GM12878 (cell line): ENCODE data around the gene CENPP.

Experiments used
- FOXM1 ChIP-seq: IDR thresholded peaks from 2 replicates; pipeline ENCODE4 v1.6.1; 2012; ENCODE audit warnings: low read depth, mild to moderate bottlenecking, inconsistent platforms, low read length, moderate library complexity
- SPI1 ChIP-seq: IDR thresholded peaks from 2 replicates; pipeline ENCODE4 v1.6.1; 2011; ENCODE audit warnings: low read depth, mild to moderate bottlenecking, low read length, moderate library complexity, borderline replicate concordance; ENCODE audit not compliant: insufficient read depth
- TBL1XR1 ChIP-seq: IDR thresholded peaks from 2 replicates; pipeline ENCODE4 v1.6.1; 2012; ENCODE audit warnings: low read depth, low read length, improper control_type of control experiment
- TF ChIP-seq, protein P1 (sequence below), 3 experiments: IDR thresholded peaks in 2 of 3; conservative IDR thresholded peaks in 1 of 3; 2 replicates each; pipeline ENCODE4 v1.5.1; 2011; ENCODE audit warnings: low read depth in 3 of 3, low read length in 3 of 3, mild to moderate bottlenecking in 3 of 3, control low read depth in 2 of 3, moderate library complexity in 2 of 3, inconsistent platforms in 1 of 3, mixed read lengths in 1 of 3; ENCODE audit not compliant: control insufficient read depth in 2 of 3, insufficient read depth in 1 of 3; ENCODE audit errors: extremely low read depth in 1 of 3
- TF ChIP-seq, protein P2 (sequence below): fragments of 450-650 bp; IDR thresholded peaks from 2 replicates; pipeline ENCODE4 v1.6.1; 2017; ENCODE audit warnings: mild to moderate bottlenecking

DNA sequence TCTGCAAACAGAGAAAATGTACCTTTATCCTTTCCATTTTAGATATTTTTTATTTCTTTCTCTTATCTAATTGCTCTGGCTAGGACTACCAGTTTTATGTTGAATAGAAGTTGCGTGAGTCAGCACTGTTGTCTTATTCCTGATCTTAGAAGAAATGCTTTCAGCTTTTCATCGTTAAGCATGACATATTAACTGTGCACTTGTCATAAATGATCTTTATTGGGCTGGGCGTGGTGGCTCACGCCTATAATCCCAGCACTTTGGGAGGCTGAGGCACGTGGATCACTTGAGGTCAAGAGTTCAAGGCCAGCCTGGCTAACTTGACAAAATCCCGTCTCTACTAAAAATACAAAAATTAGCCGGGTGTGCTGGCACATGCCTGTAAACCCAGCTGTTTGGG lies 218.2 kb downstream of the CENPP start:
- TF ChIP-seq, protein P1, sequence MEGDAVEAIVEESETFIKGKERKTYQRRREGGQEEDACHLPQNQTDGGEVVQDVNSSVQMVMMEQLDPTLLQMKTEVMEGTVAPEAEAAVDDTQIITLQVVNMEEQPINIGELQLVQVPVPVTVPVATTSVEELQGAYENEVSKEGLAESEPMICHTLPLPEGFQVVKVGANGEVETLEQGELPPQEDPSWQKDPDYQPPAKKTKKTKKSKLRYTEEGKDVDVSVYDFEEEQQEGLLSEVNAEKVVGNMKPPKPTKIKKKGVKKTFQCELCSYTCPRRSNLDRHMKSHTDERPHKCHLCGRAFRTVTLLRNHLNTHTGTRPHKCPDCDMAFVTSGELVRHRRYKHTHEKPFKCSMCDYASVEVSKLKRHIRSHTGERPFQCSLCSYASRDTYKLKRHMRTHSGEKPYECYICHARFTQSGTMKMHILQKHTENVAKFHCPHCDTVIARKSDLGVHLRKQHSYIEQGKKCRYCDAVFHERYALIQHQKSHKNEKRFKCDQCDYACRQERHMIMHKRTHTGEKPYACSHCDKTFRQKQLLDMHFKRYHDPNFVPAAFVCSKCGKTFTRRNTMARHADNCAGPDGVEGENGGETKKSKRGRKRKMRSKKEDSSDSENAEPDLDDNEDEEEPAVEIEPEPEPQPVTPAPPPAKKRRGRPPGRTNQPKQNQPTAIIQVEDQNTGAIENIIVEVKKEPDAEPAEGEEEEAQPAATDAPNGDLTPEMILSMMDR (IDR thresholded peaks at IDR 0.05 in 2 of 3, conservative IDR thresholded peaks at IDR 0.05 in 1 of 3; ENCODE audit: control insufficient read depth in 2 of 3, extremely low read depth in 1 of 3, insufficient read depth in 1 of 3, low read depth in 3 of 3, low read length in 3 of 3) = no peak
- TF ChIP-seq TBL1XR1 (no peak), SPI1 (no peak), FOXM1 (no peak)
- TF ChIP-seq, protein P2, sequence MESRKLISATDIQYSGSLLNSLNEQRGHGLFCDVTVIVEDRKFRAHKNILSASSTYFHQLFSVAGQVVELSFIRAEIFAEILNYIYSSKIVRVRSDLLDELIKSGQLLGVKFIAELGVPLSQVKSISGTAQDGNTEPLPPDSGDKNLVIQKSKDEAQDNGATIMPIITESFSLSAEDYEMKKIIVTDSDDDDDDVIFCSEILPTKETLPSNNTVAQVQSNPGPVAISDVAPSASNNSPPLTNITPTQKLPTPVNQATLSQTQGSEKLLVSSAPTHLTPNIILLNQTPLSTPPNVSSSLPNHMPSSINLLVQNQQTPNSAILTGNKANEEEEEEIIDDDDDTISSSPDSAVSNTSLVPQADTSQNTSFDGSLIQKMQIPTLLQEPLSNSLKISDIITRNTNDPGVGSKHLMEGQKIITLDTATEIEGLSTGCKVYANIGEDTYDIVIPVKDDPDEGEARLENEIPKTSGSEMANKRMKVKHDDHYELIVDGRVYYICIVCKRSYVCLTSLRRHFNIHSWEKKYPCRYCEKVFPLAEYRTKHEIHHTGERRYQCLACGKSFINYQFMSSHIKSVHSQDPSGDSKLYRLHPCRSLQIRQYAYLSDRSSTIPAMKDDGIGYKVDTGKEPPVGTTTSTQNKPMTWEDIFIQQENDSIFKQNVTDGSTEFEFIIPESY = no peak
